GM19240 (cell line): ENCODE measurements around the gene IAPP.
"Not testable (repeated sequence)": the region's sequence is repeated elsewhere in the genome, so short reads cannot be mapped to it uniquely, and the experiment has no call there.

Source experiments
- DNase-seq: peaks from one replicate; pipeline ENCODE4 v3.0.0; 2011; ENCODE audit warnings: low spot score; ENCODE audit not compliant: insufficient read length

The IAPP gene

DNA sequence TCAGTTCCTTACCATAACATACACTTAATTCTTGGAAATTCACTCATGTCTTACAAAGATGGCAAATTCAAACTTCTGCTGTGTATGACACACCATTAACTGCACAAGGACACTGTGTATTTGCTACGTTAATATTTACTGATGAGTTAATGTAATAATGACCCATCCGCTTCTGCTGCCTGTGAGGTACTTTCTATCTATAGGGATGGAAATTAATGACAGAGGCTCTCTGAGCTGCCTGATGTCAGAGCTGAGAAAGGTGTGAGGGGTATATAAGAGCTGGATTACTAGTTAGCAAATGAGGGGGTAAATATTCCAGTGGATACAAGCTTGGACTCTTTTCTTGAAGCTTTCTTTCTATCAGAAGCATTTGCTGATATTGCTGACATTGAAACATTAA is at the start of gene IAPP:
Gene IAPP (plus strand): TSS at position 301 of the 400 bp plus-strand sequence. CDS start 450 bp downstream, outside the sequence.
- no peak for DNase-seq

DNA sequence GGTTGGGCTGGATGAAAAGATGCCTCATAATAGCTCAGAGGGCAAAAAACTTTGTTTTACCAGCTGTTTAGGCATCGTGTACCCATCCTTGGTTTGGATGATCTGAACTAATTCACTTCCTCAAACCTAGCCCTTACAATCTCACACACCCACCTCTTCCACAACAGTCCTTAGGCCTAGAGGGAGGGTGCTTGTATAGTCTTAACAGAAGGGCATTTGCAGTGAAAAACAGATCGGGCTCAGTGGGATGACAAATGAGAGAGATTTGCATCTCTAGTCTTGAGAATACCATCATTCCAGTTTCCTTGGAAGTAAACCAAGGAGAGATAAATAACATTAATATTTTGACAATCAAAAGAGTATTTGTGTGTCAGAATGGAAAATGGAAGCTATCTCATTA is 49.0 kb upstream of the IAPP start:
- no peak for DNase-seq

DNA sequence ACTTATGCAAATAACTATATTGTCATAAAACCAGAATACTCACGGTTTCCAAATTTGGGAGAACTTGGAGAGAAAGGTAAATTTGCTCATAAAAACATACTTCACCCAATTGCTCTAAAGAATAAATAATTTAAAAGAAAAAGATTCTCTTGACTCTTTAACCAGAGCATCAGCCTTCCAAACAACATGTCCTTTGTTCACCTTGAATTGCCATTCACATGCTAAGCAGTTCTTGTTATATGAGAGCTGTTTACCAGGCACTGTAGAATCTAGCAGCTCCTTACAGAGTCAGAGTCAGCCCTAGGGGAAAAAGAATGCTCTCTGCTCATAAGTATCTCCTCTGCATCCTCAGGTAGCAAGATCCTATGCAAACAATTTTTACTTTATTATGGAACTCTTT is 48.2 kb upstream of the IAPP start:
- DNase-seq, result no peak

DNA sequence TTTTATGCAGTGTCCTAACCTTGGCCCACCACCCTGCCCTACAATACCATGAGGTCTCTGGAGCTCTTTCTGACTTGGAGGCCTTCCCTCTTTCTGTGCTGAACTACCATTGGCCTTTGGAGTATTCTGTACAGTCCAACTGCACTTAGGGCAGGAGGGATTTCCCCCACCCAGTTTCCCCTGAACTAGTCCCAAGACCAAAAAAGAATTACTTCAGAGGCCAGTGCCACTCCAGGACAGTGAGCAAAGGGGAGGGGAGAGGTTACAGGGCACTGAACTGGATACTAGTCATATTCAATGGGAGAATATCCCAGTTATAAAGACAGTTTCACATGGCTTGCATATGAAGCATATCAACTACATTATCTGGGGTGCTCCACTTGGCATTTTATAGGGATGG is 44.1 kb upstream of the IAPP start:
- no peak for DNase-seq

DNA sequence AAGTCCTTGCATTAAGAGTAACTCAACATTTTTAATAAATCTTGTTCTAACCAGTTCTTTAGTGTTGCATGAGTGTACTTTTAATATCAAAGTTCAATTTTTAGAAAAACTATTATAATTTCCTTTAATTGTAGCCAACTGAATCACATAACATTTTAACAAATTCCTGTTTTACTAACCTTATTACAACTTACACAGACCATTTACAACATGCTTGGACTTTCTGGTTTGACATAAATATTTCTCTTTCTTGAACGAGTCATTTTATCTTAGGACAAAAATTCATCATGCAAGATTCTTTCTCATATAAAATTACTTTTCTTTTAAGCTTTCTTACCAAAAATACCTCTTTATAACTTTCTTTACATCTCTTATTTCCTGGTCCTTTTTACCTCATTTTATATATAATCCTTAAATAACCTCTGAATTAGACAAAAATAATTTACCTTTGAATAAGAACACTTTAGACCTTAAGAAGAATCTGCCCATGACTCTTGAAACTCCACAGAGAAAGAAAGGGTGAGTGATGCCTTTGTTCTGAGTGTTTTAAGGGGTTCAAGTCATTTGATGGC is 41.9 kb upstream of the IAPP start:
- DNase-seq, result no peak

DNA sequence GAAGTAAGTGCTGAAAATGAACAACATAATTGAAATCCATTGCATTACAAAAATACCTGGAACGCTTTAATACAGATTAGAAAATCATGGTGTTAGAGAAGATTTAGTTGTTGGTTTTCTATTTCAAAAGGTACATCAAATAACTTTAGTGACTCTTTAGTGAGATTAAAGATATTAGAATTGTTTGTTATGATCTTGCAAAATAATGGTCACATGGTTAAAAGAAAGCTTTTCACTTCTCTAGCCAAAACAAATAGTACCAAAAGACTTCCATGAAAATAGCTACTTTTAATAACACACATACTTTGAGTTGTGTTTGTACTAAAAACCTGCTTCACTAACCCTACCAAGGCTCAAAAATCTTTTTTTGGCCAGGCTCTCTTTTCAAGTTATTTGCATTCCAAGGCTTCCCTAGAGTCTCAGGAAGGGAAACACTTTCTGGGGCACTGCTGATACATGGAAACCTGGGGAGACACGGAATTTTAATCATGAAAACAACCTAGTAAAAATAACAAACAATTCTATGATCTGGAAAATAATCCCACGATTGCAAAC is 37.9 kb upstream of the IAPP start, which contains the start of gene SLCO1A2:
Gene SLCO1A2 (minus strand): TSS at position 147 of the 555 bp plus-strand sequence. CDS start 270 bp downstream, outside the sequence.
- DNase-seq, result no peak

DNA sequence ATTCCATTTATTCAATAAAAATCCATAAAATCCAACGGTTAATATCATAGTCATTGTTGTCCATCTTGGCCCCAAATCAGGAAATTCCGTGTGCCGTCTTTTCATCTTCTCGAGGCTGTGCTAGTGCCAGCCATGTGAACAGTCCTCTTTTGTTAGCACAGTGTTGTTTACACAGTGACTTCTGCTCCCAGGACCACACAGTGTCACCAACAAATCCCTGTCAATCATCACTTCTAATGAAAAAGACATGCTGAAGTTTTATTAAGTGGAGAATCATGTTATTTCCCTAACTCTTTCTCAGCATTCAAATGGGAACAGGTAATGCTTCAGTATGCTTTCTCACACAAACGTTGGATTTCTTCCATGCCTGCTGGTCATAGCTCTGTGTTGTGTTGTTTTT is 36.0 kb upstream of the IAPP start:
- DNase-seq, result no peak

DNA sequence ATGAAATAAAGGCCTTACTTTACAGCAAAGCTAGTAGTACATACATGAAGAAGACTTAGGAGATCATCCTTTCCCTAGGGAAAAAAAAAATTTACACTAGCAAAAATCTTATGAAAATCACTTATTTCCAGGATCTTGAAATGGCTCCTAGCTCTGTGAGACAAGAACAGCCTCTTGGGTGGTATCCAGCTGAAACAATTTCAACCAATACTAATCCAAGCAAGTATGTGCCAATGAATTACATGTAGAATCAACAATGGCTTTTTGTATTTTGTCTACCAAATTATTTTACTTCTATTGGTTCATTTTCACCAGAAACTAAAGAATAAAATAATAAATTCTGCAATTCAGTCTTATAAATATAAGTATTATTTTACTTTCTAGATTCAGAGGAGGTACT is 35.2 kb upstream of the IAPP start:
- DNase-seq, result no peak

DNA sequence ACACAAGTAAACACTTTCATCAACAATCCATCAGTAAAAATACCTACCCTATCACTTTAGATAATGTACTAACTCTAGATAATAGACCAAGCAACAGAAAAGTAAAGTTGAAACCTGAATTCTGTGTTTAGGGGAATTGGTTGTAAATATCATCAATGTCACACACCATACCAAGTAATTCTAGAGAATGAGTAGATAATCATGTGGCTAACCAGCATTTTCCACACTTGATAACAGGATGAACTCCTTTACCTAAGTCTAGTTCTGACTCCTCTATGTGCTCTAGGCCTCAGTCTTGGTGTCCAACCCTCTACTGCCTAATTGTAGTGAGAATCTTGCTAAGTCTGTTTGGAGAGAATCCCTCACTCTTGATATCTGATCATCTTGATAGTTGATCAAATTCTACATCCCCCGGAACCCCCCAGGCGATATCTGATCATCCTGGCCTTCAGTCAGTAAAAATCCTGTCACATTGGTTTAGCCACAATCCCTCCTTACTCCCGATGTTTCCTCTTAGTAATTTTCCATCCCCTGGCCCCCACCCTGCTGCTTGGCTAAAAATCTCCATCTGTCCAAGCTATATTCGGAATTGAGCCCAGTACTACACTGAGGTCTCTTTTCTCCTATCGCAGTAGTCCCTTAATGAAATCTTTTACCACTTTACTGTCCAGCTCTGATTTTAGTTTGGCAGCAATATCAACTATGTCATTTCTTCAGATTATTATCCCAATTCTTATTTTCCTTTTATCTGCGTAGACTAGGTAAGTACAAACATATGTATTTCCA is 34.5 kb upstream of the IAPP start:
- DNase-seq, result no peak

DNA sequence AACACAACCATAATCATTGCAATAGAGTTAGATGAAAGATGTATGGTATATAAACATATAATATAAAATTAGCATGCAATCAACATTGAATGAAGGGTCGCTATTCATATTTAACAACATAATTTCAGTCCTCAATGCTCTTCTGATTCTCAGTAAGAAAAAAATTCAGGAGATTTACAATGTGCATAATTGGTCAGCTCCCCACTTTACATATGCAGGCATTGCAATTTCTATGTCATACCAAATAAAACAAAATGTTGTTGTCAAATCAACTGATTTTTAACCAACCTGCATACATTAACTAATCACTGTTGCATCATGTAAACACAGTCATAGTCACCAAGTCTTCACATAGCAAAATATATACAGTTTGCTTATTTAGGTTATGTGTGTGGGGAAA is 32.8 kb upstream of the IAPP start:
- DNase-seq, result no peak

DNA sequence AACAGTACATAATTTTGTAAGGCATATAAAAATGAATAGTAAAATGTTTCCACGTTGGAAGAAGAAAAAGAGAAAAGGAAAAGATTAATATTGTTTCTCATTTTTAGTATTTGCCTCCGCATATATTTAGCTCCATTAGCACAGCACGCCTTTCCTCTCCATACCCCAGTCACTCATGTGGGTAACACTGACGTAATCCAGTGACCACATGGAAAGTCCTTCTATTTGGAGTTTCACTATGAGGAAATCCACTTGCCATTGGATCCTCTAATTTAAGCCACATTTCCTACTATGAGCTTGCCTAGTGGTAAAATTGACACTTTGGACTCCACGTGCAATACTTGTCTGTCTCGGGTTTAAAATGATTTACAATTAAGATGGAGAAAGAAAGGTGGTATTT is 32.3 kb upstream of the IAPP start:
- no peak for DNase-seq

DNA sequence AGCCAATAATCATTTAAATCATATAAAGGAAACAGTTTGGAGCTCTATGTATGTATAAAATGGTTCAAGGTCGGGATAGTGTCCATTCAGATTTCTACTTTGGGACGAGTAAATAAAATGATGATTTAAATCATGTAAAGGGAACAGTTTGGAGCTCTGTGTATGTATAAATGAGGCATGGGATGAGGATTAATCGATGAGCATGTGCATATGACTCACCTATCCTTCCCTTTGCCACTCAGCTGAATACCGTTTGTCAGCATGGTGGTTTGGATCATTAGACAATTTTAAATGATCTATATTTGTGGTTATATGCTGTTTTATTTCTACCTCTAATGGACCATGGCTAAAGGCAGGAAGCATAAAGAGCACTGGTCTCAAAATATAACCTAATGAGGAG is 30.9 kb upstream of the IAPP start:
- DNase-seq, result no peak

DNA sequence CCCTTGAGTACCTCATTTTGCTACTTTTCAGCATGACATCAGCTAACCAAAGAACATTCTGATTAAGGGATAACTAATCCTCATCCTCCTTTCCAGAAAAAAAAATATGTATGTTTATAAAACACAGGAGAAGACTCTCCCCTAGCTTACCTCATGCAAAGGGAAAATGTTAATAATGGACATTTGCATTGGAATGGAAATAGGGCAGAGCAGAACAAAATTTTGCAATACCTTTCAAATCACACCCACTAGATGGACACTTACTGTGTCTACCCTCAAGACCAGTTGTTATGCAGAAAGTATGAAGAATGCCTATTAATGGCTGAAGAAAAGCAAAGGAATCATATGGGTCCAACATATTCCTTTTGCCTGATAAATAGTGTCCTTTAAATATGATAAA is 29.1 kb upstream of the IAPP start:
- DNase-seq, result no peak

DNA sequence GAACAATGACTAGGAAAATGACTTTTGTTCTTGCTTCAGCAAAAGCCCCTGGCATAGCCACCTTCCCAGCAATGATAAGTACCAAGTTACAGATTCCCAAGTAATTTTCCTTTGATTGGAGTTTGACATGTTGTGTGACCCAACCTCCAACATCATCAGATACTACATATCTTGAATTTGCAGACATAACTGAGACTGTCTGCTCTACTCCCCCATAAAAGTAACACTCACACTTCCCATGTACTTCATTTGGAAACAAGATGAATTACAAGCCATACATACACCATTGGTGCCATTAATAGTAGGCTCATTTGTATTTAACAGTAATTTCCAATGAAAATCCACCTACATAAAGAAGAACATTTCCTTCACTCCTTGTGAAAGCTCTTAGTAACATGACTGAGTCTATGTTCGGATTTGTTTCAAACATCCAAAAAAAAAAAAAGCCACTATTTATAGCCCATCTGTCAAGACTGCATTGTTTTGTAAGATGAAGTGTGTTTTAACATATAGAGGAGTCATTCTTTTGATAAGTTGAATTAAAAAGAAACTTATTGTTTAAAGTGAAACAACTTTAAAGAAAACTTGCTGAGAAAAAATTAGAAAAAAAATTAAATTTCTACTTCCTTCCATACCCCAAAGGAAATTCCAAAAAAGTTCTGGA is 26.0 kb upstream of the IAPP start:
- DNase-seq, result no peak

DNA sequence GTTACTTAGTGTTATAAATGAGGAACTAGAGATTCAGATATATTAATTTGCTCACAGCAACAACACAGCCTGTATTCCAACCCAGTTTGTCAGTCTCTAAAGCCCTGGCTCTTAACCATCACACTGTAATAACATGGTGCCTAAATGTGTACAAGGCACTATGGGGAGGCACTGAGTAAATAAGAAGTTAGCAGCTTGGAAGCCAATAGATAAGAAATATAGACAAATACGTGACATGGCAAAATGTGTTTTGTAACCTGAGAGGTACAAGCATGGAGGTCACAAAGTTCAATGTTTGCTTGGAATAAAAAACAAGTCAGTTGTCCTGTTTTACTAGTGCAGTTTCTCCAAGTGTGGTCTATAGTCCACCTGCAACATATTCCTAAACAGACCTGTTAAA is 21.7 kb upstream of the IAPP start:
- DNase-seq, result no peak

DNA sequence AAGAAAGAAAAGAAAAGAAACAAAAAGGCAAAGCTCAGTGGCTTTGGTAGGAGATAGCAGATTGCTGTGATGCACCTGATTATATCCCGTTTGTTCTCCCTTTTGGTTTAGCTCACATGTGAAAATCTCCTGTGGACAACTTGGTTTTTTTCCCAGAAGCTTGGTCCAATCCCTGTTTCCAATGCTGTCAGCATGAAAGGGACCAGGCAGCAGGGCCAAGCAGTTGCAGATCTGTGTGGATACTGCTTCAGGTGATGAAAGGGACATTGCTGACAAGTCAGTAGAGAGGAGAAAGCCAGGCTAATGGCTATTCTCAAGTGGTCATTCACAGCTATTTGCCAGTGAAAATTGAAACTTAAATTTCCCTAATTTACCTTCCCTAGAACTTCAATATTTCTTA is 19.2 kb upstream of the IAPP start:
- no peak for DNase-seq

DNA sequence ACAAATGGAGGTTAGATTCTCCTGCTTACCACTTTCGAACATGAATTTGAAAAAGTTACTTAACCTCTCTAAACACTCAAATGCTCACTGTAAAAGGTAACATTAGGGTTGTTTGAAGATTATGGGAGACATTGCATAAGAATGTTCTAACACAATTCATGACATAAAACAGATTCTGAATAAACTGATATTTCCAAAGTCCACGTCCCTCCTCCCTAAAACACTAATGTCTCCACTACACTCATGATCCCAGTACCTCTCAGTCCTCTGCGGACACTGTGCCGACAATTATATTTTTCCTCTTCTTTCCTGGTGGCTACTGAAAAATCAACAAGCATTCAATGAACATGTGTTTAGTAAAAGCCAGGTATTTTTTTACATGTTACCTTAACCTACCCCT is 18.8 kb upstream of the IAPP start:
- no peak for DNase-seq

DNA sequence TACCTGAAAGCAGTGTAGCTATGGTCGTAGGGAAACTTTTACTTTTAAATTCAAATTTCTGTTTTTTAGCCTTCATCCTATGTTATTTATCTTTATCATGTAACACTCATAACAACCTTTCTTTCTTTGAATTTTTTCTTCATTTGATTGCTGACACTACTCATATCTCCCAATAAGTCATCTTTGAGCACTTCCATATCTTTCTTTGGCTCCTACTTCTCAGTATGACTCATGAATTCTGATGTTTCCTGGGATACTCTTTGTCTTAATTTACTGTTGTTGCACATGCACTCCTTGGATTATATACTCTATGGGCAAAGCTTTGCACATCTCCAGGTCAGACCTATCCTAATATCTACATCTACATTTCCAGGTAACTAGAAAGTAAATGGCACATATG is 18.1 kb upstream of the IAPP start:
- no peak for DNase-seq

DNA sequence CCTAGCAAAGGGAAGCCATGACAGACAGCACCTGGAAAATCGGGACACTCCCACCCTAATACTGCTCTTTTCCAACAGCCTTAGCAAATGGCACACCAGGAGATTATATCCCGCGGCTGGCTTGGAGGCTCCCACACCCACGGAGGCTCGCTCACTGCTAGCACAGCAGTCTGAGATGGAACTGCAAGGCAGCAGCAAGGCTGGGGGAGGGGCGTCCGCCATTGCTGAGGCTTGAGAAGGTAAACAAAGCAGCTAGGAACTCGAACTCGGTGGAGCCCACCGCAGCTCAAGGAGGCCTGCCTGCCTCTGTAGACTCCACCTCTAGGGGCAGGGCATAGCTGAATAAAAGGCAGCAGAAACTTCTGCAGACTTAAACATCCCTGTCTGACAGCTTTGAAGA is 12.1 kb upstream of the IAPP start:
- DNase-seq, result not testable (repeated sequence)

DNA sequence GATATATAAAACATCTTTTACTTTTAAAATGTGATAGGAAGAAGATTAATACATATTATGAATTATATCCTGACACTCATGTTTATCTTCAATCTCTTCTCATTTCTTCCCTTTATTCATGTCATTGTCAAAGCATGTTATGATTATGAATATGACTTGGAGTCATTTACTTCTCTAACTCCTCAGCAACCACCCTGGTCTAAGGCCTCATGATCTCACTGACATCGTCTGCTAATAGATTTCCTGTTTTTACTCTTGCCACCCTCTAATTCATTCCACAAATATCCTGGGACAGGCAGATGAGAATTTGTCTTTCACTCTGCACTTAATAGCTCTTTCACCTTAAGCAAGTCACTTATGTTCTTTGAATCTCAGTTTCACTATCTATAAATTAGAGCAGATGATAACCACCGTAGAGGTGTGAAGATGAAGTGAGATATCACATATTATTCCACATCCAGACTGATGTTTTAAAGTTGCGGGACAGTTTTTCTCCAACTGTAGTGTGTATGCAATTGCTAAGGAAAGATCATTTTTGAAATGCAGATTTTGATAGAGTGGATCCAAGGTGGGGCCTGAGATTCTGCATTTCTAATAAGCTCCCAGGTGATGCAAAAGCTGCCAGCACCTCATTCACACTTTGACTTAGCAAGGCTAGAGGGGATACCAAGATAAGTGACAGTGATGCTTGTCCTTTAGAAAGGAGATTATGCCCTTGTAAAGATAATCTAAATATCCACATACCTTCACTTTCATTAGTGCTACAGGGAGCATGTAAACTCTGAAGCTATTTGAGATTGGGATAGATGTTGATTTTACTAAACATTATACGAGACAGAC is 3.3 kb upstream of the IAPP start:
- no peak for DNase-seq

DNA sequence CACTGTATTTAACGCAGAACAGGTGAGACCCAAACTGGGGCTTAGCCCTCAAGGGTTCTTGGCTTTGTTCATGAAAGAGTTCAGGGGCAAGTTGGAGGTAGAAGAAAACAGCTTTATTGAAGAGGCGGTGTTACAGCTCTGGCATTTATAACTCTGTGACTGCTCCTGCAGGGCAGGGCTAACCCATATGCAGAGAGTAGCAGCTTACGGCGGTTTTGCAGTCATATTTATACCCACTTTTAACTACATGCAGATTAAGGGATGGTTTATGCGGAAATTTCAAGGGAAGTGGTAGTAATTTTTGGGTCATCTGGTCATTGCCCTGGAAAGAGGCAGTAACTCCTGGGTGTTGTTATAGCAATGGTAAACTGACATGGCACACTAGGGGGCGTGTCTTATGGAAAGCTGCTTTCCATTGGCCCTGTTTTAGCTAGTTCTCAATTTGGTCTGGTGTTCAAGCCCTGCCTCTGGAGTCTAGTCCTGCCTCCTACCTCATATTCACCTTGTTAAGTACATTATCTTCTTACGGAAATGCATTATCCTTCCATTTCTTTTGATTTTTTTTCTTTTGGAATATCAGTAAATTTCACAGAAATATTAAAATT is 1.8 kb upstream of the IAPP start:
- DNase-seq, result no peak
